ENCODE data around the gene SACM1L. TPM values are rescaled to one million over a fixed set of nuclear protein-coding genes. Genes with fewer than 3 reads are reported as not detected.

The SACM1L gene
- total and polyA plus RNA-seq, 2 of the 13 experiments (the other 11 are each of a cell fraction or from before 2014, with no cell fraction given), result 15.1 to 27.8 TPM

DNA sequence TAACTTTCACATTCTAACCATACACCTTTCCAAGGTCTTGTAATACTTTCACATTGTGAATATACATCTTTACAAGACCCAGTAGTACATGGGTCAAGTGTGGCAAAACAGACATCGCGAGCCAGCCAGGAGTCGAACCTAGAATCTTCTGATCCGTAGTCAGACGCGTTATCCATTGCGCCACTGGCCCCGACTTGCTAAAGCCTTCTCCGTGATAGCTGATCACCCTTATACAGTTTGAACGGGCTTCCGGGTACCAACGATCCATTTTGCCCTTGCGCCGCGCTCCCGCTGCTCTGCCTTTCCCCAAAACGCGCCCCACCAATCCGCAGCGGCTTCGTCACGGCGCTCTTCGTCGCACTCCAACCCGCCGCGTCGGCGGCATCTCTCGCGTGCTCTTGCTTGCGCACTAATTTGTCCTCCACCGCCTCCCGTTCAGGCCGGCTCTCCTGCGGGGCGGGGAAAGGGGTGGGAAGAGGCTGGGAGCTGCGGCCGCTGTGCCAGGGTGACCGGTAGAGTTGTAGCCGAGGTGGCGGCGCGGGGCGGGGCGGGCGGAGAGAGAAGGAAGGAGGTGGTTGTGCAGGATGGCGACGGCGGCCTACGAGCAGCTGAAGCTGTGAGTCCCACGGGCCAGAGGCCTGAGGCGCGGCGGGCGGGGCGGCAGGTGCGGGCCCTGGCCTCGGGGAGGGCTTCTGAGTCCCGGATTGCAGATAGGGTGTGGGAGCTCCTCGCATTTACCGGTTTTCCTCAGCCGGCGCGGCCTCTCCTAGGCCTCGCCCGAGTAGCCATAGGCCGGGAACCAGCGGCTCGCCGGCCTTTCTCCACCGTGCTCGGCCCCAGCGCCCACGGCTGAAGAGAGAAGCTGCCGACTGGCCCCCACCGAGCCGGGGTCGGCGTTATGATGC lies at the start of gene SACM1L (continued):
- TF ChIP-seq ZNF441 (CRISPR knock-in tag; IDR thresholded peaks at IDR 0.05; ENCODE audit: borderline replicate concordance) (peak; percentile 79; the same call in 1 of the 2 replicates), HOXA7 (CRISPR knock-in tag; IDR thresholded peaks at IDR 0.05) (no peak), ZNF75D (CRISPR knock-in tag; IDR thresholded peaks at IDR 0.05; ENCODE audit: borderline replicate concordance) (no peak), ZFAT (CRISPR knock-in tag; conservative IDR thresholded peaks at IDR 0.05) (no peak), ZNF33B (CRISPR knock-in tag; IDR thresholded peaks at IDR 0.05) (0 out of 2 replicates have a peak, but pooled peaks have one; percentile 84), GPN1 (CRISPR knock-in tag; IDR thresholded peaks at IDR 0.05; ENCODE audit: borderline replicate concordance) (no peak), SMAD1 (CRISPR knock-in tag; IDR thresholded peaks at IDR 0.05; ENCODE audit: borderline replicate concordance, low read depth) (peak; percentile 87; the same call in 1 of the 2 replicates), ZNF20 (CRISPR knock-in tag; IDR thresholded peaks at IDR 0.05) (peak; percentile 71; the same call in 1 of the 2 replicates), HHEX (CRISPR knock-in tag; IDR thresholded peaks at IDR 0.05) (no peak), FLYWCH1 (CRISPR knock-in tag; IDR thresholded peaks at IDR 0.05) (0 out of 2 replicates have a peak, but pooled peaks have one; percentile 23), ZFP41 (CRISPR knock-in tag; IDR thresholded peaks at IDR 0.05; ENCODE audit: borderline replicate concordance) (no peak)
- TF ChIP-seq, protein P1, sequence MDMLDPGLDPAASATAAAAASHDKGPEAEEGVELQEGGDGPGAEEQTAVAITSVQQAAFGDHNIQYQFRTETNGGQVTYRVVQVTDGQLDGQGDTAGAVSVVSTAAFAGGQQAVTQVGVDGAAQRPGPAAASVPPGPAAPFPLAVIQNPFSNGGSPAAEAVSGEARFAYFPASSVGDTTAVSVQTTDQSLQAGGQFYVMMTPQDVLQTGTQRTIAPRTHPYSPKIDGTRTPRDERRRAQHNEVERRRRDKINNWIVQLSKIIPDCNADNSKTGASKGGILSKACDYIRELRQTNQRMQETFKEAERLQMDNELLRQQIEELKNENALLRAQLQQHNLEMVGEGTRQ (IDR thresholded peaks at IDR 0.05; ENCODE audit: low read depth, low read length), result no peak
- TF ChIP-seq, protein P1 (CRISPR knock-in tag; IDR thresholded peaks at IDR 0.05; ENCODE audit: borderline replicate concordance), result 0 out of 2 replicates have a peak, but pooled peaks have one; percentile 64
- TF ChIP-seq, protein P2, sequence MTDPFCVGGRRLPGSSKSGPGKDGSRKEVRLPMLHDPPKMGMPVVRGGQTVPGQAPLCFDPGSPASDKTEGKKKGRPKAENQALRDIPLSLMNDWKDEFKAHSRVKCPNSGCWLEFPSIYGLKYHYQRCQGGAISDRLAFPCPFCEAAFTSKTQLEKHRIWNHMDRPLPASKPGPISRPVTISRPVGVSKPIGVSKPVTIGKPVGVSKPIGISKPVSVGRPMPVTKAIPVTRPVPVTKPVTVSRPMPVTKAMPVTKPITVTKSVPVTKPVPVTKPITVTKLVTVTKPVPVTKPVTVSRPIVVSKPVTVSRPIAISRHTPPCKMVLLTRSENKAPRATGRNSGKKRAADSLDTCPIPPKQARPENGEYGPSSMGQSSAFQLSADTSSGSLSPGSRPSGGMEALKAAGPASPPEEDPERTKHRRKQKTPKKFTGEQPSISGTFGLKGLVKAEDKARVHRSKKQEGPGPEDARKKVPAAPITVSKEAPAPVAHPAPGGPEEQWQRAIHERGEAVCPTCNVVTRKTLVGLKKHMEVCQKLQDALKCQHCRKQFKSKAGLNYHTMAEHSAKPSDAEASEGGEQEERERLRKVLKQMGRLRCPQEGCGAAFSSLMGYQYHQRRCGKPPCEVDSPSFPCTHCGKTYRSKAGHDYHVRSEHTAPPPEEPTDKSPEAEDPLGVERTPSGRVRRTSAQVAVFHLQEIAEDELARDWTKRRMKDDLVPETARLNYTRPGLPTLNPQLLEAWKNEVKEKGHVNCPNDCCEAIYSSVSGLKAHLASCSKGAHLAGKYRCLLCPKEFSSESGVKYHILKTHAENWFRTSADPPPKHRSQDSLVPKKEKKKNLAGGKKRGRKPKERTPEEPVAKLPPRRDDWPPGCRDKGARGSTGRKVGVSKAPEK (CRISPR knock-in tag; IDR thresholded peaks at IDR 0.05; ENCODE audit: borderline replicate concordance), result no peak
- TF ChIP-seq, protein P3, sequence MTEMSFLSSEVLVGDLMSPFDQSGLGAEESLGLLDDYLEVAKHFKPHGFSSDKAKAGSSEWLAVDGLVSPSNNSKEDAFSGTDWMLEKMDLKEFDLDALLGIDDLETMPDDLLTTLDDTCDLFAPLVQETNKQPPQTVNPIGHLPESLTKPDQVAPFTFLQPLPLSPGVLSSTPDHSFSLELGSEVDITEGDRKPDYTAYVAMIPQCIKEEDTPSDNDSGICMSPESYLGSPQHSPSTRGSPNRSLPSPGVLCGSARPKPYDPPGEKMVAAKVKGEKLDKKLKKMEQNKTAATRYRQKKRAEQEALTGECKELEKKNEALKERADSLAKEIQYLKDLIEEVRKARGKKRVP (CRISPR knock-in tag; IDR thresholded peaks at IDR 0.05), result peak in 1 of 2 experiments; percentile 76; a peak in 2 of 4 replicates
- TF ChIP-seq, protein P4, sequence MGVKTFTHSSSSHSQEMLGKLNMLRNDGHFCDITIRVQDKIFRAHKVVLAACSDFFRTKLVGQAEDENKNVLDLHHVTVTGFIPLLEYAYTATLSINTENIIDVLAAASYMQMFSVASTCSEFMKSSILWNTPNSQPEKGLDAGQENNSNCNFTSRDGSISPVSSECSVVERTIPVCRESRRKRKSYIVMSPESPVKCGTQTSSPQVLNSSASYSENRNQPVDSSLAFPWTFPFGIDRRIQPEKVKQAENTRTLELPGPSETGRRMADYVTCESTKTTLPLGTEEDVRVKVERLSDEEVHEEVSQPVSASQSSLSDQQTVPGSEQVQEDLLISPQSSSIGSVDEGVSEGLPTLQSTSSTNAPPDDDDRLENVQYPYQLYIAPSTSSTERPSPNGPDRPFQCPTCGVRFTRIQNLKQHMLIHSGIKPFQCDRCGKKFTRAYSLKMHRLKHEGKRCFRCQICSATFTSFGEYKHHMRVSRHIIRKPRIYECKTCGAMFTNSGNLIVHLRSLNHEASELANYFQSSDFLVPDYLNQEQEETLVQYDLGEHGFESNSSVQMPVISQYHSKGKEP (CRISPR knock-in tag; IDR thresholded peaks at IDR 0.05), result peak; percentile 60; the same call in 1 of the 2 replicates
- TF ChIP-seq, protein P5, sequence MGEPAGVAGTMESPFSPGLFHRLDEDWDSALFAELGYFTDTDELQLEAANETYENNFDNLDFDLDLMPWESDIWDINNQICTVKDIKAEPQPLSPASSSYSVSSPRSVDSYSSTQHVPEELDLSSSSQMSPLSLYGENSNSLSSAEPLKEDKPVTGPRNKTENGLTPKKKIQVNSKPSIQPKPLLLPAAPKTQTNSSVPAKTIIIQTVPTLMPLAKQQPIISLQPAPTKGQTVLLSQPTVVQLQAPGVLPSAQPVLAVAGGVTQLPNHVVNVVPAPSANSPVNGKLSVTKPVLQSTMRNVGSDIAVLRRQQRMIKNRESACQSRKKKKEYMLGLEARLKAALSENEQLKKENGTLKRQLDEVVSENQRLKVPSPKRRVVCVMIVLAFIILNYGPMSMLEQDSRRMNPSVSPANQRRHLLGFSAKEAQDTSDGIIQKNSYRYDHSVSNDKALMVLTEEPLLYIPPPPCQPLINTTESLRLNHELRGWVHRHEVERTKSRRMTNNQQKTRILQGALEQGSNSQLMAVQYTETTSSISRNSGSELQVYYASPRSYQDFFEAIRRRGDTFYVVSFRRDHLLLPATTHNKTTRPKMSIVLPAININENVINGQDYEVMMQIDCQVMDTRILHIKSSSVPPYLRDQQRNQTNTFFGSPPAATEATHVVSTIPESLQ (CRISPR knock-in tag; conservative IDR thresholded peaks at IDR 0.05), result no peak
